ENCODE data around the gene CCHCR1.

Gene CCHCR1

GRCh38 chr6:31156641-31157040 is 961 bp downstream of the CCHCR1 start:
- POLR2A ChIA-PET: interaction anchor here (0.9 to 1.8 kb wide), 4 partner anchors 9 to 41 kb away, joined by 3 to 6 read pairs (median 4); no protein-coding TSS in a partner anchor

GRCh38 chr6:31154436-31154835 is 3.2 kb downstream of the CCHCR1 start:
- DNase-seq (ENCODE audit: extremely low spot score): no peak
- ChIA-PET POLR2A (no interaction called here), CTCF (interaction anchor here (0.6 kb wide), 1 partner anchor 1002 kb away, joined by 3 read pairs; no protein-coding TSS in a partner anchor)
- no peak for TF ChIP-seq ARNT (IDR thresholded peaks at IDR 0.05)
- TF ChIP-seq TARDBP (IDR thresholded peaks at IDR 0.05): no peak
- no peak for TF ChIP-seq ELF4 (IDR thresholded peaks at IDR 0.05)
- no peak for TF ChIP-seq LEF1 (IDR thresholded peaks at IDR 0.05; ENCODE audit: borderline replicate concordance)
- TF ChIP-seq FOXM1 (IDR thresholded peaks at IDR 0.05; ENCODE audit: borderline replicate concordance): no peak
- TF ChIP-seq FOXK2 (IDR thresholded peaks at IDR 0.05): no peak
- TF ChIP-seq L3MBTL2 (conservative IDR thresholded peaks at IDR 0.05): no peak
- TF ChIP-seq FOXA1 (IDR thresholded peaks at IDR 0.05): no peak
- TF ChIP-seq SUZ12 (IDR thresholded peaks at IDR 0.05): no peak
- no peak for TF ChIP-seq PKNOX1 (IDR thresholded peaks at IDR 0.05)

More at GRCh38 chr6:31156641-31157040, 961 bp downstream of the CCHCR1 start:
- DNase-seq (ENCODE audit: extremely low spot score): no peak
- TF ChIP-seq FOXM1 (IDR thresholded peaks at IDR 0.05; ENCODE audit: borderline replicate concordance) (no peak), NFRKB (IDR thresholded peaks at IDR 0.05) (no peak)
- CTCF ChIA-PET: interaction anchor here (0.6 to 0.8 kb wide), 2 partner anchors 19 to 21 kb away, joined by 3 to 4 read pairs; no protein-coding TSS in a partner anchor

DNA sequence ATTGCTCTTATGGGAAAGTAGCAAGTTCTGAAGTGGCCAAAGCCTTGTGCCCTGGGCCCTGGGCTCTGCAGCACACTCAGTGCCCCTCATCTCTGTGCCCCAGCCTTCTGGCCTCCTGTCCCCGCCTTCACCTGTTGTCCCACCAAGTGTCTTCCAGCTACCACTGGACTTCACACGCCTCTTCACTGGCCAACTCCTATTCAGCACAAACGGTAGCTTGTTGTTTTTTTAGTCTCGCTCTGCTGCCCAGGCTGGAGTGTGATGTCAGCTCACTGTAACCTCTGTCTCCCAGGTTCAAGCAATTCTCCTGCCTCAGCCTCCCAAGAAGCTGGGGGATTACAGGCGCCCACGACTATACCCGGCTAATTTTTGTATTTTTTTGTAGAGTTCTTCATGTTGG is 4.8 kb downstream of the CCHCR1 start:
- ChIA-PET POLR2A (interaction anchor here (0.8 to 1.3 kb wide), 3 partner anchors 12 to 41 kb away, joined by 3 to 6 read pairs (median 4); no protein-coding TSS in a partner anchor), CTCF (interaction anchor here (0.8 kb wide), 1 partner anchor 26 kb away, joined by 3 read pairs; no protein-coding TSS in a partner anchor)
- no peak for TF ChIP-seq SP1 (IDR thresholded peaks at IDR 0.05)
- no peak for TF ChIP-seq BHLHE40 (IDR thresholded peaks at IDR 0.05; ENCODE audit: borderline replicate concordance)
- TF ChIP-seq FOXK2 (IDR thresholded peaks at IDR 0.05): no peak
- no peak for TF ChIP-seq HDGF (IDR thresholded peaks at IDR 0.05; ENCODE audit: borderline replicate concordance)
- TF ChIP-seq SUZ12 (IDR thresholded peaks at IDR 0.05): no peak
- no peak for TF ChIP-seq NFRKB (IDR thresholded peaks at IDR 0.05)
- no peak for TF ChIP-seq PKNOX1 (IDR thresholded peaks at IDR 0.05)
- TF ChIP-seq ELF4 (IDR thresholded peaks at IDR 0.05): no peak
- no peak for TF ChIP-seq FOXM1 (IDR thresholded peaks at IDR 0.05; ENCODE audit: borderline replicate concordance)
- DNase-seq (ENCODE audit: extremely low spot score): no peak

DNA sequence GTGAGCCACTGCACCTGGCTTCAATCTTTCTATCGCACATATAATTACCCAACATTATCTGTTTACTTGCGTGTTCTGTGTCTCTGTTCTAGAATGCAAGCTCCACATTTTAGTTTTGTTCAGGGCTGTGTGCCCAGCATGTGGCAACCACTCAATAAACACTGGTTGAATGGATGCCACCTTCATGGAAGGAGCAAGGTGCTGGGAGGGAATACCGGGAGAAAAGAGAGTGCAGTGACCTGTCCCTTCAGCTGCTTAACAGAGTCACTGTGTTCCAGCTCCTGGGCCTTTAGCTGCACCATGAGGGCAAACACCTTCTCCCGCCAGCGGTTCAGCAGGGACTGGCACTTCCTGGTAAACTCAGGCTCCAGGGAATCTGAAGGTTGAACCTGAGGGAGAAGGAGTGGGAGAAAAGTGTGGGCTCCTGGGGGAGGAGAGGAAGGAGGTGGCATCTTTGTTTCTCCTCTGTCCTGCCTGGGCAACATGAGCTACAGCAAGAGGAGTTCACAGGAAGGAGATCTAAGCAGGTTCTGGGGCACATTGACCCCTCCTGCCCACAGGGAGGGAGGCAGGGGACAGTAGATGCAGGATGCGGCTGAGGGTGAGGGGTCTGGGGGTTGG is 7.7 kb downstream of the CCHCR1 start:
- POLR2A ChIA-PET: interaction anchor here (1.4 kb wide), 1 partner anchor 9 kb away, joined by 4 read pairs; the partner anchor contains the start of gene TCF19
- CTCF ChIA-PET: interaction anchor here (0.6 kb wide), 1 partner anchor 17 kb away, joined by 4 read pairs; no protein-coding TSS in a partner anchor
- TF ChIP-seq L3MBTL2 (conservative IDR thresholded peaks at IDR 0.05): no peak
- TF ChIP-seq ZNF384 (IDR thresholded peaks at IDR 0.05): no peak
- TF ChIP-seq FOXK2 (IDR thresholded peaks at IDR 0.05): no peak
- TF ChIP-seq NFRKB (IDR thresholded peaks at IDR 0.05): no peak
- TF ChIP-seq FOXM1 (IDR thresholded peaks at IDR 0.05; ENCODE audit: borderline replicate concordance): no peak
- TF ChIP-seq CTBP1 (IDR thresholded peaks at IDR 0.05; ENCODE audit: borderline replicate concordance): no peak
- TF ChIP-seq FOXA1 (IDR thresholded peaks at IDR 0.05): no peak
- no peak for TF ChIP-seq SP1 (IDR thresholded peaks at IDR 0.05)
- no peak for TF ChIP-seq HDGF (IDR thresholded peaks at IDR 0.05; ENCODE audit: borderline replicate concordance)
- no peak for TF ChIP-seq BHLHE40 (IDR thresholded peaks at IDR 0.05; ENCODE audit: borderline replicate concordance)
- no peak for TF ChIP-seq LEF1 (IDR thresholded peaks at IDR 0.05; ENCODE audit: borderline replicate concordance)
- TF ChIP-seq TARDBP (IDR thresholded peaks at IDR 0.05): no peak
- no peak for DNase-seq (ENCODE audit: extremely low spot score)

GRCh38 chr6:31145386-31145785 is 12.2 kb downstream of the CCHCR1 start:
- CTCF ChIA-PET: no interaction called here
- POLR2A ChIA-PET: interaction anchor here (0.8 to 2.9 kb wide), 4 partner anchors 10 to 22 kb away, joined by 3 to 14 read pairs (median 4); partner anchors contain the start of genes CCHCR1 and TCF19
- DNase-seq (ENCODE audit: extremely low spot score): no peak
- TF ChIP-seq NFRKB (IDR thresholded peaks at IDR 0.05) (no peak), ARNT (IDR thresholded peaks at IDR 0.05) (no peak), ELF4 (IDR thresholded peaks at IDR 0.05) (no peak), PKNOX1 (IDR thresholded peaks at IDR 0.05) (no peak), HDGF (IDR thresholded peaks at IDR 0.05; ENCODE audit: borderline replicate concordance) (no peak), TARDBP (IDR thresholded peaks at IDR 0.05) (no peak), SUZ12 (IDR thresholded peaks at IDR 0.05) (no peak), CTBP1 (IDR thresholded peaks at IDR 0.05; ENCODE audit: borderline replicate concordance) (no peak), ZNF384 (IDR thresholded peaks at IDR 0.05) (no peak), FOXA1 (IDR thresholded peaks at IDR 0.05) (no peak), L3MBTL2 (conservative IDR thresholded peaks at IDR 0.05) (no peak), FOXM1 (IDR thresholded peaks at IDR 0.05; ENCODE audit: borderline replicate concordance) (no peak), SP1 (IDR thresholded peaks at IDR 0.05) (no peak), LEF1 (IDR thresholded peaks at IDR 0.05; ENCODE audit: borderline replicate concordance) (no peak), FOXK2 (IDR thresholded peaks at IDR 0.05) (no peak)

DNA sequence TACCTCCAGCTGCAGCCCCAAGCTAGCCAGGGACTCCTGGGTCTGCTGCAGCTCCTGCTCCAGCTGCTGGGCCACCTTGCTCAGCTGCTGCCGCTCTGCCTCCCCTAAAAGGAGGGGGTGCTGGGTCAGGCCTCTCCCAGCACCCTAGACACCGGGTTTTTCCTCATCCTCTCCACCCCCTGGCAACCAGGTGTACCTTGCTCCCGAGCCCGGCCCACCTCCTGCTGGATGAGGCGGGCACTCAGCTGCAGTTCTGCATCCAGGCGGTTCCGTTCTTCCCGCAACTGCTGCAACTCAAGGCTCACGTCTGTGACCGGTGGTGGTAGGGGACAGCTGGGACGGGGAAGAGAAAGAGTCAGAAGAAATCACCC is 12.6 kb downstream of the CCHCR1 start:
- no peak for TF ChIP-seq FOXA1 (IDR thresholded peaks at IDR 0.05)
- TF ChIP-seq SP1 (IDR thresholded peaks at IDR 0.05): no peak
- TF ChIP-seq L3MBTL2 (conservative IDR thresholded peaks at IDR 0.05): no peak
- no peak for TF ChIP-seq LEF1 (IDR thresholded peaks at IDR 0.05; ENCODE audit: borderline replicate concordance)
- TF ChIP-seq BHLHE40 (IDR thresholded peaks at IDR 0.05; ENCODE audit: borderline replicate concordance): no peak
- TF ChIP-seq NFRKB (IDR thresholded peaks at IDR 0.05): no peak
- TF ChIP-seq SUZ12 (IDR thresholded peaks at IDR 0.05): no peak
- TF ChIP-seq ARNT (IDR thresholded peaks at IDR 0.05): no peak
- TF ChIP-seq HDGF (IDR thresholded peaks at IDR 0.05; ENCODE audit: borderline replicate concordance): no peak
- no peak for DNase-seq (ENCODE audit: extremely low spot score)
- POLR2A ChIA-PET: interaction anchor here (0.9 to 2.9 kb wide), 3 partner anchors 12 to 23 kb away, joined by 3 to 14 read pairs (median 4); partner anchors contain the start of genes CCHCR1 and TCF19
- CTCF ChIA-PET: no interaction called here

Measured in HEK293T (cell line).